IMR-90 (cell line): ENCODE measurements around the gene BRAF.

Experiments
- CTCF ChIP-seq: conservative IDR thresholded peaks from 2 replicates; pipeline ENCODE4 v1.5.1; 2012; ENCODE audit warnings: mild to moderate bottlenecking, low read depth, low read length, improper control_type of control experiment
- MAFK ChIP-seq: IDR thresholded peaks from 2 replicates; pipeline ENCODE4 v1.6.1; 2012; ENCODE audit warnings: low read depth, low read length, improper control_type of control experiment
- MXI1 ChIP-seq: IDR thresholded peaks from 2 replicates; pipeline ENCODE4 v1.6.1; 2012; ENCODE audit warnings: low read depth, mild to moderate bottlenecking, low read length, moderate library complexity, borderline replicate concordance
- POLR2A ChIP-seq: IDR thresholded peaks from 2 replicates; pipeline ENCODE4 v1.6.1; 2012; ENCODE audit warnings: mild to moderate bottlenecking, low read depth, low read length

GRCh38 chr7:140678081-140678815 lies 246.5 kb downstream of the BRAF start:
- TF ChIP-seq POLR2A (no peak), CTCF (no peak), MAFK (no peak), MXI1 (no peak)
